NCI-H146 (cell line): Measurements from ENCODE around the gene SFXN2.

ENCODE experiments used
- DNase-seq: peaks from one replicate; lab custom pipeline; 2025; lab: John Stamatoyannopoulos, UW

SFXN2 gene

GRCh38 chr10:102776779-102777456, 62.5 kb downstream of the SFXN2 start:
- DNase-seq = no peak

GRCh38 chr10:102777711-102778453, 63.4 kb downstream of the SFXN2 start:
- peak; percentile 5 for DNase-seq

- no peak for DNase-seq
Measured at GRCh38 chr10:102778781-102779180, 64.3 kb downstream of the SFXN2 start.

GRCh38 chr10:102779680-102780526, 65.5 kb downstream of the SFXN2 start:
- no peak for DNase-seq

- no peak for DNase-seq
Measured at GRCh38 chr10:102780527-102780808, 66.0 kb downstream of the SFXN2 start.

- no peak for DNase-seq
Measured at GRCh38 chr10:102781090-102781920, 66.9 kb downstream of the SFXN2 start.

GRCh38 chr10:102781921-102782557, 67.6 kb downstream of the SFXN2 start:
- DNase-seq = no peak

GRCh38 chr10:102782673-102783551, 68.5 kb downstream of the SFXN2 start:
- no peak for DNase-seq

GRCh38 chr10:102783568-102783967, 69.1 kb downstream of the SFXN2 start:
- no peak for DNase-seq

- no peak for DNase-seq
Measured at GRCh38 chr10:102785818-102786217, 71.4 kb downstream of the SFXN2 start.

- no peak for DNase-seq
Measured at GRCh38 chr10:102791754-102792395, 77.4 kb downstream of the SFXN2 start.
